Breast epithelium (tissue), 3 donors: ENCODE measurements around the gene MAP3K15.

Experiments used
- POLR2AphosphoS5 ChIP-seq, 3 donors: sonication (generic); formaldehyde crosslinking; IDR thresholded peaks; one replicate each; pipeline ENCODE4 v1.6.1; 2017; ENCODE audit warnings: antibody characterized with exemption in 3 of 3
- TF ChIP-seq, protein P1 (sequence below), 3 donors: fragments of 450-650 bp; IDR thresholded peaks; one replicate each; pipeline ENCODE4 v1.5.1; 2016 to 2017; ENCODE audit warnings: antibody characterized with exemption in 3 of 3, mild to moderate bottlenecking in 3 of 3, moderate library complexity in 3 of 3

DNA sequence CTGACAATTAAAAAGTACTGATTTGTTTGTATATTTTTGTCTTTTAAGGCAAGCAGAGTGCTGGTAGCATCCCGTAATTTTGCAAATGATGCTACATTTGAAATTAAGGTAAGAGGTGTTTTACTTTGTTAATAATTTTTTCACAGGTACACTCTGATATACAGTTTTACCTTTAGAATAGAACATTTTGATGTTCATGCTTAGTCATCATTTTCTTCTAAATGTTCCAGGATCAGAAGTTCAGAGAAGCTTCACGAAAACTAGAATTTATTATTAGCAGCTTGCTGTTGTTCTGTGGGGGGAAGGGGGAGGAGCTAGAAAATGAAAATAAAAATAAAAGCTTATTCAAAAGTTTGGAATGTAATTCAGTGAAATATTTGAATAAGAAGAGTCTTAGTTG, 166.0 kb downstream of the MAP3K15 start:
- TF ChIP-seq, protein P1, sequence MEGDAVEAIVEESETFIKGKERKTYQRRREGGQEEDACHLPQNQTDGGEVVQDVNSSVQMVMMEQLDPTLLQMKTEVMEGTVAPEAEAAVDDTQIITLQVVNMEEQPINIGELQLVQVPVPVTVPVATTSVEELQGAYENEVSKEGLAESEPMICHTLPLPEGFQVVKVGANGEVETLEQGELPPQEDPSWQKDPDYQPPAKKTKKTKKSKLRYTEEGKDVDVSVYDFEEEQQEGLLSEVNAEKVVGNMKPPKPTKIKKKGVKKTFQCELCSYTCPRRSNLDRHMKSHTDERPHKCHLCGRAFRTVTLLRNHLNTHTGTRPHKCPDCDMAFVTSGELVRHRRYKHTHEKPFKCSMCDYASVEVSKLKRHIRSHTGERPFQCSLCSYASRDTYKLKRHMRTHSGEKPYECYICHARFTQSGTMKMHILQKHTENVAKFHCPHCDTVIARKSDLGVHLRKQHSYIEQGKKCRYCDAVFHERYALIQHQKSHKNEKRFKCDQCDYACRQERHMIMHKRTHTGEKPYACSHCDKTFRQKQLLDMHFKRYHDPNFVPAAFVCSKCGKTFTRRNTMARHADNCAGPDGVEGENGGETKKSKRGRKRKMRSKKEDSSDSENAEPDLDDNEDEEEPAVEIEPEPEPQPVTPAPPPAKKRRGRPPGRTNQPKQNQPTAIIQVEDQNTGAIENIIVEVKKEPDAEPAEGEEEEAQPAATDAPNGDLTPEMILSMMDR (IDR thresholded peaks at IDR 0.05), result no peak
- no peak for TF ChIP-seq POLR2AphosphoS5 (IDR thresholded peaks at IDR 0.05)
